Measurements from ENCODE around the gene RUSC2.

DNA sequence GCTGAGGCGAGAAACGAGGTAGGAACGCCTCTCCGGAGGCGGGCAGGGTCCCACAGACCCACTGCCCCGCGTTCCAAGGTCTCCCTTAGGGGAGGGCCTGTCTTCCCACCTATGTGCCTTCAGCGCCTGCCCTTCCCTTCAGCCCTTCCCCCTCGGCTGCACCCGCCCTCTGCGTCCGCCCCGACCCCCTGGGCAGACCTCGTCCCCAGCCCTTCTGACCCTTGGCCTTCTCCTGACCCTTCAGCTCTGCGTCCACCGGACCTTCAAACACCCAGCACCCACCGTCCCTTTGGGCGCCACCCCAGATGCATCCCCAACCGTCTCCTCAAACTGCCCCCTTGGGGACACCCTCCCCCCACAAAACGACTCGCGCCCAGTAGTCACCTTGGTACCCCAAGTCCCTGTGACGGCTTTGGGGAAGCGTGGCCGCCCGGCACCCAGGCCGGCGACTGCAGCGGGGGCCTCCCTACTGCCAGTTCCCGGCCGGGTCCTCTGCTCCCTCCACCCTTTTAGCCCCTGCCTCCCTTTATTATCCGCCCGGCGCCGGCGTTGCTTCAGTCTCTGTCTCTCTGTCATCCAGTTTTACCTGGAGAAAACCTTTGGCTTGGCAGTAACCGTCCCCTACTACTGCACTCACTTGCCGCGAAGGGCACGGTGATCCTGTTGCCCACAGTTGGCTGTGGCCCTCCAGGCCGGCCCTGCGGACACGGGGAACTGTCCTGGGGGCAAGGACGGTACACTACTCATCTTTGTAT is 421 bp downstream of the RUSC2 start:
- no peak for TF ChIP-seq EZH2 (IDR thresholded peaks at IDR 0.05)
- no peak for TF ChIP-seq POLR2AphosphoS5 (IDR thresholded peaks at IDR 0.05; ENCODE audit: borderline replicate concordance, low read depth, low read length)
- TF ChIP-seq FOXP2 (optimal IDR thresholded peaks at IDR 0.05; ENCODE audit: control extremely low read depth, extremely low read length, insufficient read depth): no peak
